Activated T-helper 2 cell treated with anti-CD3 and anti-CD28 coated beads, Interferon-gamma antibody, Interleukin-2, Interleukin-4, amounts not matched to agents 10 μg/mL and 5 μg/mL and 100 μg/mL, durations not matched to agents 14 hours and 24 hours and 36 hours (primary cell): ENCODE data around the gene AHNAK2. TPM values are rescaled to one million over a fixed set of nuclear protein-coding genes. Genes with fewer than 3 reads are reported as not detected.
"Not testable (repeated sequence)": the region's sequence is repeated elsewhere in the genome, so short reads cannot be mapped to it uniquely, and the experiment has no call there.

Experiments used
- DNase-seq: peaks from one replicate; pipeline ENCODE4 v3.0.0; 2021; ENCODE audit warnings: low spot score
- H3K27ac Mint-ChIP-seq: one replicate; pipeline ENCODE4 v1.8.0; 2021; ENCODE audit warnings: mixed read lengths
- H3K27me3 Mint-ChIP-seq: one replicate; pipeline ENCODE4 v1.8.0; 2021; ENCODE audit warnings: low read depth, mixed read lengths
- H3K36me3 Mint-ChIP-seq: one replicate; pipeline ENCODE4 v1.8.0; 2021; ENCODE audit warnings: low read depth, mixed read lengths
- H3K4me1 Mint-ChIP-seq: one replicate; pipeline ENCODE4 v1.8.0; 2021; ENCODE audit warnings: low read depth, mixed read lengths
- H3K4me3 Mint-ChIP-seq: one replicate; pipeline ENCODE4 v1.8.0; 2021; ENCODE audit warnings: low read depth, mild to moderate bottlenecking, moderate library complexity, mixed read lengths
- H3K9me3 Mint-ChIP-seq: one replicate; pipeline ENCODE4 v1.8.0; 2021; ENCODE audit warnings: mixed read lengths
- intact Hi-C: fragments of 100-400 bp; cut with micrococcal nuclease; formaldehyde crosslinking; loops from one replicate; pipeline ENCODE4 v1.15.1; 2023
- total RNA-seq: library from RNA; stranded (reverse); gene quantifications from 2 replicates; pipeline ENCODE4 v1.2.3, GENCODE V29; 2022

Gene AHNAK2
- total RNA-seq, 1 donor from 2014 or later, result 0.02 TPM

DNA sequence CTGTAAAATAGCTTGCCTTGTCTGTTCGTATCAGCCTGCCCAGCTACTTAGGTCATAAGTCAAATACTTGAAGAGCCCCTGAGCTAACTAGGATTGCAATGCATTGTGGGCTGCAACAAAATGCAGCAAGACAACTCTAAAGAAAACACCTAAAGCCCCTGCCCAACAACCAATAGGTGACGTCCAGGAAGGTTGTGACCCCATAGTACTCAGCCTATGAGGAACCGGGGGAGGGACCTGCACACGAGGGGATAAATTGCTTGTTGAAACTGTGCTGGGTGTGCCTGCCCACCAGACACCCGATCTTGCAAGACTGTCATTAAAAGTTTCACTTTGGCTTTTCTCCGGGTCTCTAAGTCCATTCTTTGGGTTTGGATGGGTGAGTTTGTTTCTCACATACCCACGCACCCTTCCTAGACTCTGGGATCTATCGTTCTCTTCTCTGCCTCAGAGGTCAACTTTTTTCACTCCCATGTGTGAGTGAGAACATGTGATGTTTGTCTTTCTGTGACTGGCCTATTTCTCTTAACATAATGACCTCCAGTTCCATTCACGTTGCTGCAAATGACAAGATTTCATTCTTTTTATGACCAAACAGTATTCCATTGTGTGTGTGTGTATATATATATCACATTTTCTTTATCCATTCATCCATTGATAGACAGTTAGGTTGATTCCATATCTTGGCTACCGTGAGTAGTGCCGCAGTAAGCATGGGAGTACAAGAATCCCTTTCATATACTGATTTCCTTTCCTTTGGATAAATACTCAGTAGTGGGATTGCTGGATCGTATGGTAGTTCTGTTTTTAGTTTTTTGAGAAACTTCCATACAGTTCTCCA, 58.8 kb downstream of the AHNAK2 start:
- DNase-seq, result not testable (repeated sequence)

DNA sequence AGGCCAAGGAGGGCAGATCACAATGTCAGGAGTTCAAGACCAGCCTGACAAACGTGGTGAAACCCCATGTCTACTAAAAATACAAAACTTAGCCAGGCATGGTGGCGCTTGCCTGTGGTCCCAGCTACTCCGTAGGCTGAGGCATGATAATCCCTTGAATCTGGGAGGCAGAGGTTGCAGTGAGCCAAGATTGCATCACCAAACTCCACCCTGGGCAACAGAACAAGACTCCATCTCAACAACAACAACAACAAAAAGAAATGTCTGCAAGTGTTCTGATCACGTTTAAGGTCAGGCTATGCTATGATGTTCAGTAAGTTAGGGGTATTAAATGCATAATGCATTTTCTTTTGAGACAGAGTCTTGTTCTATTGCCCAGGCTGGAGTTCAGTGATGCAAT, 60.2 kb downstream of the AHNAK2 start:
- Mint-ChIP-seq H3K27ac (no peak overlapping the region), H3K27me3 (peaks cover 30% of the 10 kb centered on the region), H3K36me3 (no peaks in the 10 kb centered on the region), H3K9me3 (no peaks in the 10 kb centered on the region), H3K4me1 (peaks cover 2% of the 10 kb centered on the region), H3K4me3 (no peak overlapping the region)
- no peak for DNase-seq
- intact Hi-C loops, result no loop called here

More for the DNA sequence above, 58.8 kb downstream of the AHNAK2 start:
- H3K27ac Mint-ChIP-seq, intact Hi-C loops, H3K36me3 Mint-ChIP-seq, H3K9me3 Mint-ChIP-seq, H3K4me1 Mint-ChIP-seq, H3K4me3 Mint-ChIP-seq: not testable (repeated sequence)
- H3K27me3 Mint-ChIP-seq, result peaks cover 28% of the 10 kb centered on the region

DNA sequence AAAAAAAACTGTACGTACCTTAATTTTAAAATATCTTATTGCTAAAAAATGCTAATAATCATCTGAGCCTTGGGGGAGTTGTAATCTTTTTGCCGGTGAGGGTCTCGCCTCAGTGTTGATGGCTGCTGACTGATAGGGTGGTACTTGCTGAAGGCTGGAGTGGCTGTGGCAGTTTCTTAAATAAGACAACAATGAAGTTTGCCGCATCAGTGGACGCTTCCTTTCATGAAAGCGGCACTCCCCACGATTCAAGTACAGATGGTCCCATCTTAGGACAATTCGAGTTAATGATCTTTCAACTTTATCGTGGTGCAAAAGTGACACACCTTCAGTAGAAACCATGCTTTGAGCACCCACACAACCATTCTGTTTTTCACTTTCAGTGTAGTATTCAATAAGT, 61.1 kb downstream of the AHNAK2 start:
- Mint-ChIP-seq H3K27ac (no peak overlapping the region), H3K27me3 (peaks cover 30% of the 10 kb centered on the region), H3K9me3 (peaks cover 1% of the 10 kb centered on the region), H3K36me3 (no peaks in the 10 kb centered on the region), H3K4me1 (peaks cover 2% of the 10 kb centered on the region), H3K4me3 (no peak overlapping the region)
- no peak for DNase-seq
- intact Hi-C loops, result no loop called here

DNA sequence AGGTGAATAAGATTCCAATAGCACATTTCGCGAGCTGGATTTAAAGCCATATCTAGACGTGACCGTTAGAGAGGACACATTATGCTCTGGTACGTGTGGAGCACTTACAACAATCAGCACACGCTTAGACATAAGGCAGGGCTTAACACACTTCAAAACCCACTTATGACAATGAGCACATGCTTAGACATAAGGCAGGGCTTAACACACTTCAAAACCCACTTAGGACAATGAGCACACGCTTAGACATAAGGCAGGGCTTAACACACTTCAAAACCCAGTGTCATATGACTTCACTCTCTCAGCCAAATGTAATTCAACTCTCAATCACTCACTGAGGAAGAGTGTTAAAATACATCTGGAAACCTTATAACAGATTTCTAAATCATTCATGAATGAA, 64.7 kb downstream of the AHNAK2 start:
- Mint-ChIP-seq H3K27ac (no peak overlapping the region), H3K9me3 (peaks cover 4% of the 10 kb centered on the region), H3K36me3 (no peaks in the 10 kb centered on the region), H3K4me1 (no peaks in the 10 kb centered on the region), H3K4me3 (no peak overlapping the region), H3K27me3 (peaks cover 17% of the 10 kb centered on the region)
- intact Hi-C loops, result no loop called here
- DNase-seq, result no peak

DNA sequence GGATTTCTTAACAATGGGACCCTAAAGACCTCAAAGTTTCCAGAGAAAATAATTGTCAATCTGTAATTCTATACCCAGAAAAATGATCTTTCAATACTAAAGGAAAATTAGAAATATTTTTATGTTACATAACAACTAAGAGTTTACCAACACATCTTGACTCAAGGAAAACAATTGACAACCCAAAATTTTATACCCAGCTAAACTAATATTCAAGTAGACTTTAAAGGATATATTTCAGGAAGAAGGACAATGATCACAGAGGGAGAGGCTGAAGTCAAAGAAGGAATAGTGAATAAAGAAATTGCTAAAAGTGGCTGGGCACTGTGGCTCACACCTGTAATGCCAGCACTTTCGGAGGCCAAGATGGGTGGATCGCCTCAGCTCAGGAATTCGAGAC, 66.1 kb downstream of the AHNAK2 start:
- H3K36me3 Mint-ChIP-seq, result no peaks in the 10 kb centered on the region
- H3K4me1 Mint-ChIP-seq, result no peaks in the 10 kb centered on the region
- no peak for DNase-seq
- intact Hi-C loops, result no loop called here
- H3K27me3 Mint-ChIP-seq, result peaks cover 16% of the 10 kb centered on the region
- peaks cover 4% of the 10 kb centered on the region for H3K9me3 Mint-ChIP-seq
- H3K27ac Mint-ChIP-seq, result no peak overlapping the region
- no peak overlapping the region for H3K4me3 Mint-ChIP-seq

DNA sequence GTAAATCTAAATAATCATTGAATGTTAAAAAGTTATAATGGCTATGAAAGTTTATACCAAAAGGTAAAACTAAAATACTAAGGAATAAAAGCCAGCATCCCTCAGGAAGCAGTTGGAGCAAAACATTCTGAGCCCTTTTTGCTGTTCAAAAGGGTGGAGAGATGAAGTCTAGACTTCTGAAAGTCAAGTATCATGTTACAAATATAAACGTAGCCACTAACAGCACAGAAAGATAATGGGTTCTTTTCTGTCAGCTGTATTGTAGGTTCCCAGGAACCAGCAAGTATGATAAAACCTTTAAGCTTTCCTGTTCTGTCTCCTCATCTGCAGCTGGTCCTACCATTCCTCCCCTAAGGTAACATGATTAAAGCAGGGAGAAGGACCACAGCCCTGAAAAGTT, 69.9 kb downstream of the AHNAK2 start:
- no peaks in the 10 kb centered on the region for H3K36me3 Mint-ChIP-seq
- no peak overlapping the region for H3K27ac Mint-ChIP-seq
- H3K4me1 Mint-ChIP-seq, result no peaks in the 10 kb centered on the region
- no peak for DNase-seq
- H3K9me3 Mint-ChIP-seq, result peaks cover 4% of the 10 kb centered on the region
- intact Hi-C loops, result no loop called here
- H3K4me3 Mint-ChIP-seq, result no peak overlapping the region
- H3K27me3 Mint-ChIP-seq, result peaks cover 17% of the 10 kb centered on the region

DNA sequence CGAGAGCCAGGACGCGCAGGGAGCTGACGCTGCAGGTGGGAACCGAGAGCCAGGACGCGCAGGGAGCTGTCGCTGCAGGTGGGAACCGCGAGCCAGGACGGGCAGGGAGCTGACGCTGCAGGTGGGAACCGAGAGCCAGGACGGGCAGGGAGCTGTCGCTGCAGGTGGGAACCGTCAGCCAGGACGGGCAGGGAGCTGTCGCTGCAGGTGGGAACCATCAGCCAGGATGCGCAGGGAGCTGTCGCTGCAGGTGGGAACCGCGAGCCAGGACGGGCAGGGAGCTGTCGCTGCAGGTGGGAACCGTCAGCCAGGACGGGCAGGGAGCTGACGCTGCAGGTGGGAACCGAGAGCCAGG, 72.6 kb downstream of the AHNAK2 start:
- H3K27ac Mint-ChIP-seq, H3K36me3 Mint-ChIP-seq, H3K4me3 Mint-ChIP-seq, H3K4me1 Mint-ChIP-seq, DNase-seq, H3K9me3 Mint-ChIP-seq, intact Hi-C loops: not testable (repeated sequence)
- peaks cover 27% of the 10 kb centered on the region for H3K27me3 Mint-ChIP-seq

DNA sequence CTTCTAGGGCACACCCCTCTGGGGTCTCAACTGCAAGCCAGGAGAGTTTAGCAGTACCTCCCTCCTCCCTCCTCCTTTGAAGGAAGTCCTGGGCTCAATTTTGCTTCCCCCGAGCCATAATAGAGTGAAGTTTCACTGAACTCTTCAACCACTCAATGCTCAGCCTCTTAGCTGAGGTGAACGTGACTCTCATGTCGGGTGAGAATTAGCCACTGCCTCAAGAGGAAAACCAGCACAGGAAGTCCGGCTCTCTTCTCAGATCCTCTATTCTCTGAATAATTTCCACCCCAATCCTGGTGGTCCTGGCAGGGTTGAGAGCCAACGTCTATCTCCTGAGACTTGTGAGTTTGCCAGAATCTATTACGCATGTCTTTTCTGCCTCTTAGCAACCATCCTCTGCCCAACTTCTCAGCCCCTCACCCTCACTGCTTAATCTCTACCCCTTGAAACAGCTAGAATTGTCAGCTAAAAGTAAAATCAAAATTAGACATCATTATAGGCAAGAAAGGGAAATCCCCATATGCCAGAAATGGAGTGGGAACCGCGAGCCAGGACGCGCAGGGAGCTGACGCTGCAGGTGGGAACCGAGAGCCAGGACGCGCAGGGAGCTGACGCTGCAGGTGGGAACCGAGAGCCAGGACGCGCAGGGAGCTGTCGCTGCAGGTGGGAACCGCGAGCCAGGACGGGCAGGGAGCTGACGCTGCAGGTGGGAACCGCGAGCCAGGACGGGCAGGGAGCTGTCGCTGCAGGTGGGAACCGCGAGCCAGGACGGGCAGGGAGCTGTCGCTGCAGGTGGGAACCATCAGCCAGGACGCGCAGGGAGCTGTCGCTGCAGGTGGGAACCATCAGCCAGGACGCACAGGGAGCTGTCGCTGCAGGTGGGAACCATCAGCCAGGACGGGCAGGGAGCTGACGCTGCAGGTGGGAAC, 73.3 kb downstream of the AHNAK2 start:
- H3K9me3 Mint-ChIP-seq, result not testable (repeated sequence)

DNA sequence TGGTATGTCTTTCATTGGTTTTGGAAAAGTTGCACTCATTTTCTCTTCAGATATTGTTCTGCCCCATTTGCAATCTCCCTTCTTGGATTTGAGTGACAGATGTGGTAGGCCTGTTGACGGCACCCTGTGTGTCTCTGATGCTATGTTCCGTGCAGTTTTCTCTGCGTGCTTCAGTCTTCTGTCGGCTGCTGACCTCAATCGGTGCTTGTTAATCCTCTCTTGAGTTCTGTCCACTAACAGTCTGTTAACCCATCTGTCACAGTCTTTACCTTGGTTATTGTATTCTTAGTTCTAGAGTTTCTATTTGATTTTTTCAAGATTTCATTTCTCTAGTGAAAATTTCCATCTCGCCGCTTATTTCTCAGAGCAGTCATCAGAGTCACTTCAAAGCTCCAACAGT, 74.2 kb downstream of the AHNAK2 start:
- Mint-ChIP-seq H3K27ac (no peak overlapping the region), H3K4me3 (no peak overlapping the region), H3K36me3 (no peaks in the 10 kb centered on the region), H3K4me1 (peaks cover 1% of the 10 kb centered on the region), H3K27me3 (peaks cover 27% of the 10 kb centered on the region), H3K9me3 (no peaks in the 10 kb centered on the region)
- intact Hi-C loops, result no loop called here
- no peak for DNase-seq

More for the DNA sequence above, 73.3 kb downstream of the AHNAK2 start:
- H3K36me3 Mint-ChIP-seq, intact Hi-C loops, H3K4me3 Mint-ChIP-seq, H3K27ac Mint-ChIP-seq, DNase-seq, H3K4me1 Mint-ChIP-seq: not testable (repeated sequence)
- H3K27me3 Mint-ChIP-seq, result peaks cover 27% of the 10 kb centered on the region

DNA sequence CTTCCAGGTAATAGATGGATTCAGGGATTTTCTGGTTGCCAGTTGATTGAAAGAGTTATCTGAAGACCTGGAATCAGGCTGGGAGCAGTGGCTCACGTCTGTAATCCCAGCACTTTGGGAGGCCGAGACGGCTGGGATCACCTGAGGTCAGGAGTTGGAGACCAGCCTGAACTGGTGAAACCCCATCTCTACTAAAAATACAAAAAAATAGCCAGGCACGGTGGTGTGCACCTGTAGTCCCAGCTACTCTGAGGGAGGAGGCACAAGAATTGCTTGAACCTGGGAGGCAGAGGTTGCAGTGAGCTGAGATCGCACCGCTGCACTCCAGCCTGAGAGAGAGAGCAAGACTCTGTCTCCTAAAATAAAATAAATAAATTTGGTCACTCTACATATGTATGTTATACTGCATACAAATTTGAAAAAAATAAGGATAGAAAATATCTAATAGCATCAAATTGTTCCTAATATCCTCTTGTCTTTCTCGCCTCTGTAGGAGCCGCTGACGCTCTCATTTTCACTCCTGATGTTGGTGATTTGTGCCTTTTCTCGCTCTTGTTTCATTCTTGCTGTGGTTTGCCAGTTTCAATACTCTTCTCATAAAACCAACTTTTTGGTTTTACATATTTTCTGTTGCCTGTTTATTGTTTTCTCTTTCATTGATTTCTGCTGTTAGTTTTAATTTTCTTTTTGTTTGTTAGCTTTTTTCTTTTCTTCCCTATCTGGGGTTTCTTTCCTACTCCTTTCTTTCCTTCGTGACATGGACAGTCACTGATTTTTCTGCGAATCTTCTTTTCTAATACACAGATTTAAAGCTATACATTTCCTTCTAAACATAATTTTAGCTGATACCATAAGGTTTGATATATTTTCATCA, 77.3 kb downstream of the AHNAK2 start:
- Mint-ChIP-seq H3K36me3 (no peaks in the 10 kb centered on the region), H3K27me3 (peaks cover 25% of the 10 kb centered on the region), H3K9me3 (no peaks in the 10 kb centered on the region), H3K27ac (no peak overlapping the region), H3K4me1 (peaks cover 1% of the 10 kb centered on the region), H3K4me3 (no peak overlapping the region)
- no peak for DNase-seq
- intact Hi-C loops, result no loop called here

DNA sequence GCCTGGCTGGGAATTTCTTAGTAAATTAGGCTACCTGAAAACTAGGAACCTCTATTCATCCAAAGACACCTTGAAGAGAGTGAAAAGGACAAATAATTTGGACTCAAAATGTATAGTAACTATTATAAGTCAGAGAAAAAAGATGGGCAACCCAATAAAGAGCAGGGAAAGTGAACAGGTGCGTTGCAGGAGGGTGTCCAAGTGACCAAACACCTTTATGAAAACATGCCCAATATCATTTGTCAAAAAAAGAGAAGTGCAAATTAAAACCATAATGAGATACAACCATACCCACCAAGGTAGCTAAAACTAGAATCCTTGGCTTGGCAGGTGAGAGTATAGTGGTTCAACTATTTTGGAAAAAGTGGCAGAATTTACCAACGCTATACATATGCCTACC, 78.4 kb downstream of the AHNAK2 start:
- Mint-ChIP-seq H3K36me3 (no peaks in the 10 kb centered on the region), H3K9me3 (no peaks in the 10 kb centered on the region), H3K4me3 (no peak overlapping the region), H3K27ac (no peak overlapping the region), H3K4me1 (peaks cover 1% of the 10 kb centered on the region), H3K27me3 (peaks cover 24% of the 10 kb centered on the region)
- DNase-seq, result no peak
- intact Hi-C loops, result no loop called here

DNA sequence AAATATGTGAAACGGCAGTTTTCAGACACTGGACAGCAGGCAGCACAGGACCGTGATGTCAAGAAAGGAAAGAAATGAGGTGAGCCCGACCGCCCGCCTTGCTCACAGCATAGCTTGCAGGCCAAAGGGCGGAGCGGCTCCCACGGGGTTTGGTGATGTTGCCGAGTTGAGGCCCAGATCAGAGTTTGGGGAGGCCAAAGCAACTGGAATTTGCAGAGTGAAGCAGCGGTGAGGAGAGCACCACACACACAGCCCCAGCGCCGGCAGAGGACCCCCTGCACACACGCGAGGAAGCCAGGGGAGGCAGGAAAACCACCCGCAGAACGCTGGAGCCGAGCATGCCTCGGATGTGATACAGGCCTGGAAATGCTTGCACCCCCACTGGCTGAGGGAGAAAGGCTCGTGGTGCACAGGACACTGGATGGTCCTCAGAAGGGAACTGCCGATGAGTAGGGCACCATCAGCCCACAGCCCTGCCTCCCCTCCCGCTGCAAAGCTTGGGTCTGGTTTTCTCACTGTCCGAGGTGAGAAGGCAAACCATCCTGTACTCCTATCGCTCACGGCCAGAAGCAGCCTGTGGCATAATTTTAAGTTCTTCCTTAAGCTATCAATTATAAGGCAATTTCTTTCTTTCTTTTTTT, 79.2 kb downstream of the AHNAK2 start:
- no peak overlapping the region for H3K27ac Mint-ChIP-seq
- H3K4me3 Mint-ChIP-seq, result no peak overlapping the region
- DNase-seq, result no peak
- peaks cover 1% of the 10 kb centered on the region for H3K4me1 Mint-ChIP-seq
- H3K27me3 Mint-ChIP-seq, result peaks cover 16% of the 10 kb centered on the region
- intact Hi-C loops, result no loop called here
- H3K36me3 Mint-ChIP-seq, result no peaks in the 10 kb centered on the region
- H3K9me3 Mint-ChIP-seq, result no peaks in the 10 kb centered on the region
